Measurements from ENCODE around the gene CLEC16A. TPM values are rescaled to one million over a fixed set of nuclear protein-coding genes. Genes with fewer than 3 reads are reported as not detected.

Gene CLEC16A
- total RNA-seq, 1 donor from 2014 or later = 7.8 TPM

DNA sequence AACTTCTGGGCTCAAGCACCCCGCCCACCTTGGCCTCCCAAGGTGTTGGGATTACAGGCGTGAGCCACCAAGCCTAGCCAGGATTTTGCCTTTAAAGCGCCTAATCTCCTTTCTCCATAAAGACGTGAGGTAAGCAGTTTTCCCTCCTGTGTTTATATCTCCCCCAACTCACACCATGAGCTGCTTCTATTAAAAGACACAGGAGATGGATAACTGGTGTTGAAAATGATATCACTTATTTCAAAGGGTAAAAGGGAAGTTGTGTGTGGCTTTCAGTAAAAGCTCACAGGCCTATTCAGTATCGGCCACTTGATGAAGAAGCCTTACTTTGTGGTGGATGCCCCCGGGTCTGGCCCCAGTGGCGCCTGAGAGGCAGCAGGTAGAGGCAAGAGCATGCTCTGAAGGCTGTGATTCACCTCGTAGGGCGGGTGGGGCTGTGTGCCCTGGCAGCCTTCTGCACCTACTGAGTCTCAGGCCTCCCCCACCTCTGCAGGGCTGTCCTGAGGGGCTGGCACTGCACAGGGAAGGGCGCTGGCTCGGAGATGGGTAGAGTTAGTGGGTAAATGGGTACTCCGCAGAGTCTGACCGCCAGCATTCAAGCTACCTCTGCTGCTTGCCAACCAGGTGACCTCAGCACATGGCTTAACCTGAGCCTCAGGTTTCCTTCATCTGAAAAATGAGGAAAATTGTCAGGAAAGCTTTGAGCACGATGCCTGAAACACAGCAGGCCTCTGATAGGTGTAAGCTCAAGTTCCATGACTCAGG is 146.8 kb downstream of the CLEC16A start:
- no peaks in the 10 kb centered on the region for H4K20me1 ChIP-seq (ENCODE audit: low read depth)
- peaks cover 13% of the 10 kb centered on the region for H3K4me1 ChIP-seq
- Mint-ChIP-seq H3K9me3 (no peaks in the 10 kb centered on the region), H3K27me3 (ENCODE audit: insufficient read depth, low read depth) (peaks cover 3% of the 10 kb centered on the region), H3K36me3 (peaks cover 2% of the 10 kb centered on the region), H3K4me1 (peaks cover 24% of the 10 kb centered on the region), H3K4me3 (no peak overlapping the region), H3K27ac (no peak overlapping the region)
- no peaks in the 10 kb centered on the region for H3K36me3 ChIP-seq
- H3K27me3 ChIP-seq = no peaks in the 10 kb centered on the region
- no peak overlapping the region for H3K4me2 ChIP-seq
- no peak overlapping the region for H3K9ac ChIP-seq
- H3F3A ChIP-seq (ENCODE audit: low read depth) = no peaks in the 10 kb centered on the region
- H3K4me3 ChIP-seq = no peak overlapping the region
- no peaks in the 10 kb centered on the region for H3K9me3 ChIP-seq (ENCODE audit: low read depth)
- no peak overlapping the region for H3K27ac ChIP-seq
- H3K79me2 ChIP-seq (ENCODE audit: low read depth) = no peaks in the 10 kb centered on the region
- TF ChIP-seq, protein P1, sequence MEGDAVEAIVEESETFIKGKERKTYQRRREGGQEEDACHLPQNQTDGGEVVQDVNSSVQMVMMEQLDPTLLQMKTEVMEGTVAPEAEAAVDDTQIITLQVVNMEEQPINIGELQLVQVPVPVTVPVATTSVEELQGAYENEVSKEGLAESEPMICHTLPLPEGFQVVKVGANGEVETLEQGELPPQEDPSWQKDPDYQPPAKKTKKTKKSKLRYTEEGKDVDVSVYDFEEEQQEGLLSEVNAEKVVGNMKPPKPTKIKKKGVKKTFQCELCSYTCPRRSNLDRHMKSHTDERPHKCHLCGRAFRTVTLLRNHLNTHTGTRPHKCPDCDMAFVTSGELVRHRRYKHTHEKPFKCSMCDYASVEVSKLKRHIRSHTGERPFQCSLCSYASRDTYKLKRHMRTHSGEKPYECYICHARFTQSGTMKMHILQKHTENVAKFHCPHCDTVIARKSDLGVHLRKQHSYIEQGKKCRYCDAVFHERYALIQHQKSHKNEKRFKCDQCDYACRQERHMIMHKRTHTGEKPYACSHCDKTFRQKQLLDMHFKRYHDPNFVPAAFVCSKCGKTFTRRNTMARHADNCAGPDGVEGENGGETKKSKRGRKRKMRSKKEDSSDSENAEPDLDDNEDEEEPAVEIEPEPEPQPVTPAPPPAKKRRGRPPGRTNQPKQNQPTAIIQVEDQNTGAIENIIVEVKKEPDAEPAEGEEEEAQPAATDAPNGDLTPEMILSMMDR (IDR thresholded peaks at IDR 0.05) = no peak
- TF ChIP-seq EZH2phosphoT487 (IDR thresholded peaks at IDR 0.05) = no peak
- TF ChIP-seq EZH2 (IDR thresholded peaks at IDR 0.05) = no peak
- no peak overlapping the region for H2AFZ ChIP-seq (replicated peaks)
- no peak for DNase-seq (ENCODE audit: low spot score)

DNA sequence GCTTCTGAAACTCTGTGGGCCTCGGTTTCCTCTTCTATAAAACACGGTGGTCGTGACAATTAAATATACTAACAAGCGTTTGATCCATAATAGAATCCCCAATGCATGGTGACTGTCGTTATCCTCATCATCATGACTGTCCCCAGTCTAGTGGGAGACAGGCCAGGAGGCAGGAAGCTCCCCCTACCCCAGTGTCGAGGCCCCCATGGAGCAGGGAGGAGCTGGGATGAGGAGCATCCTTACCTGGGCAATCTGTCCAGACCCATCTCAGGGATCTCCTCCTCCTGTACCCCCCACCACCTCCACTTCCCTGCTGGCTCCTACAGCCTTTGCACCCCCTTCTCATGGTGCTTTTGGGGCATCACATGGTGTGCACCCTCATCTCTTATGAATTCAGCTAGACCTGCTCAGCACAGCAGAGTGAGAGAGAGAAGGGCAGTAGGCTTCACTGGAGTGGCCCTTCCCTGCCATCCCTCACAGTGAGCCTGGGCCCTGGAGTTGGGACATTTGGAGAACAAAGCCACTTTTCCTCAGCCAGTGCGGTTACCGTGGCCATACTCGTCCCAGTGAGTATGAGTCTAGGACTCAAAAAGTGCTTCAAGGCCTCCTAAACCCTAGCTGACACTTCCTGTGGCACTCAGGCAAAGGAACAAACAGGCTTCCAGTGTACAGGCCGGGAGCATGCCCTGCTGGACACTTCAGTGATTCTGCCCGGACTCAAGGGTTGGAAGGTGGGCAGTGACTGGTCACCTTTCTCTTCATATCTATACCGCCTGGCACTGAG is 148.6 kb downstream of the CLEC16A start:
- H3K27ac Mint-ChIP-seq = no peak overlapping the region
- Histone ChIP-seq H4K20me1 (ENCODE audit: low read depth) (no peaks in the 10 kb centered on the region), H3F3A (ENCODE audit: low read depth) (no peaks in the 10 kb centered on the region), H3K36me3 (no peaks in the 10 kb centered on the region), H3K9ac (no peak overlapping the region), H3K4me1 (peaks cover 9% of the 10 kb centered on the region), H3K27ac (no peak overlapping the region), H2AFZ (replicated peaks) (no peak overlapping the region), H3K4me2 (no peak overlapping the region), H3K4me3 (no peak overlapping the region), H3K27me3 (no peaks in the 10 kb centered on the region), H3K79me2 (ENCODE audit: low read depth) (no peaks in the 10 kb centered on the region), H3K9me3 (ENCODE audit: low read depth) (no peaks in the 10 kb centered on the region)
- H3K4me1 Mint-ChIP-seq = peaks cover 32% of the 10 kb centered on the region
- TF ChIP-seq EZH2 (IDR thresholded peaks at IDR 0.05) = no peak
- TF ChIP-seq EZH2phosphoT487 (IDR thresholded peaks at IDR 0.05) = no peak
- TF ChIP-seq, protein P1 (IDR thresholded peaks at IDR 0.05) = no peak
- peaks cover 2% of the 10 kb centered on the region for H3K36me3 Mint-ChIP-seq
- H3K4me3 Mint-ChIP-seq = no peak overlapping the region
- H3K9me3 Mint-ChIP-seq = no peaks in the 10 kb centered on the region
- H3K27me3 Mint-ChIP-seq (ENCODE audit: insufficient read depth, low read depth) = peaks cover 6% of the 10 kb centered on the region
- no peak for DNase-seq (ENCODE audit: low spot score)

DNA sequence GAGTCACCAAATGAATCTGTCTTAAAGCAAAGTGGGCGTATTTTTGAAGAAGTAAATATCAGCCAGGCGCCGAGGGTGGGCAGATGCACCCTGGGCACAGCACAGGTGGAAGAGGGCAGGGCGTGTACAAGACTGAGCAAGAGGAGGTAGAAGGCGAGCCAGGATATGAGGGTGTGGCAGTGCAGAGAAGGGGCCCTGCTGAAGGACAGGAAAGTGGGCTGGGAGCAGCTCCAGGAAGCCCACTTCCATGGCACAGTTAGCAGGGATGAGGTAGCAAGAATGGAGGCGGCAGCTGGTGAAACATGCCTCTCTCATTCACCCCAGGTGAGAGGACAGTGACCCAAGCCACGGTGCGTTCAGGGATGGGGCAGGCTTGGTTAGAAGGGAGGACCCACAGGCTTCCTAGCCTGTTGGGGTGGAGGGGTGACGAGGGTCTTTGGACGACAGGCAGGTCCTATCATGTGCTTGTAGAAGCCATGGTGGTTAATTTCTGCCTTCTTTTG is 149.3 kb downstream of the CLEC16A start:
- H3K9ac ChIP-seq = no peak overlapping the region

More for the DNA sequence above, 149.3 kb downstream of the CLEC16A start:
- no peak overlapping the region for H2AFZ ChIP-seq (replicated peaks)
- H3K4me1 Mint-ChIP-seq = peaks cover 34% of the 10 kb centered on the region
- DNase-seq (ENCODE audit: low spot score) = no peak
- H3F3A ChIP-seq (ENCODE audit: low read depth) = no peaks in the 10 kb centered on the region
- no peaks in the 10 kb centered on the region for H3K36me3 ChIP-seq
- no peaks in the 10 kb centered on the region for H4K20me1 ChIP-seq (ENCODE audit: low read depth)
- peaks cover 6% of the 10 kb centered on the region for H3K27me3 Mint-ChIP-seq (ENCODE audit: insufficient read depth, low read depth)
- no peaks in the 10 kb centered on the region for H3K9me3 ChIP-seq (ENCODE audit: low read depth)
- no peak overlapping the region for H3K4me3 ChIP-seq
- H3K27me3 ChIP-seq = no peaks in the 10 kb centered on the region
- peaks cover 2% of the 10 kb centered on the region for H3K36me3 Mint-ChIP-seq
- no peak overlapping the region for H3K4me3 Mint-ChIP-seq
- TF ChIP-seq EZH2phosphoT487 (IDR thresholded peaks at IDR 0.05) (no peak), EZH2 (IDR thresholded peaks at IDR 0.05) (no peak)
- TF ChIP-seq, protein P1 (IDR thresholded peaks at IDR 0.05) = no peak
- no peaks in the 10 kb centered on the region for H3K9me3 Mint-ChIP-seq
- peak overlapping the region; percentile 15 for H3K27ac Mint-ChIP-seq
- no peak overlapping the region for H3K4me2 ChIP-seq
- H3K79me2 ChIP-seq (ENCODE audit: low read depth) = no peaks in the 10 kb centered on the region
- H3K27ac ChIP-seq = no peak overlapping the region
- peaks cover 6% of the 10 kb centered on the region for H3K4me1 ChIP-seq
